Neural progenitor cell (in vitro differentiated cells): ENCODE measurements around the gene KMT2C. TPM values are rescaled to one million over a fixed set of nuclear protein-coding genes. Genes with fewer than 3 reads are reported as not detected.

Experiments used
- DNase-seq: peaks from one replicate; pipeline ENCODE4 v3.0.0-alpha.2; 2016; ENCODE audit warnings: low spot score
- H2AFZ ChIP-seq: fragments of 200-600 bp; sonication (generic); replicated peaks from 2 replicates; pipeline ENCODE4 v1.6.1; 2016; ENCODE audit warnings: antibody characterized with exemption
- H3F3A ChIP-seq: fragments of 200-600 bp; sonication (generic); 2 replicates; pipeline ENCODE4 v1.6.1; 2016; ENCODE audit warnings: antibody characterized with exemption, low read depth
- H3K27ac ChIP-seq: fragments of 200-600 bp; sonication (generic); 2 replicates; pipeline ENCODE4 v1.5.1; 2016; ENCODE audit warnings: mild to moderate bottlenecking
- H3K27me3 ChIP-seq: fragments of 200-600 bp; sonication (generic); 2 replicates; pipeline ENCODE4 v1.6.1; 2016; ENCODE audit warnings: mild to moderate bottlenecking, moderate library complexity
- H3K36me3 ChIP-seq: fragments of 200-600 bp; sonication (generic); 2 replicates; pipeline ENCODE4 v1.5.1; 2016
- H3K4me1 ChIP-seq: fragments of 200-600 bp; sonication (generic); 2 replicates; pipeline ENCODE4 v1.6.1; 2016; ENCODE audit warnings: mixed run types
- H3K4me2 ChIP-seq: fragments of 200-600 bp; sonication (generic); 2 replicates; pipeline ENCODE4 v1.6.1; 2016
- H3K4me3 ChIP-seq: fragments of 200-600 bp; sonication (generic); 2 replicates; pipeline ENCODE4 v1.5.1; 2016
- H3K79me2 ChIP-seq: fragments of 200-600 bp; sonication (generic); 2 replicates; pipeline ENCODE4 v1.6.1; 2016; ENCODE audit warnings: low read depth
- H3K9ac ChIP-seq: fragments of 200-600 bp; sonication (generic); 2 replicates; pipeline ENCODE4 v1.6.1; 2016
- H3K9me3 ChIP-seq: fragments of 200-600 bp; sonication (generic); 2 replicates; pipeline ENCODE4 v1.5.1; 2016; ENCODE audit warnings: low read depth
- H4K20me1 ChIP-seq: fragments of 200-600 bp; sonication (generic); 2 replicates; pipeline ENCODE4 v1.6.1; 2016; ENCODE audit warnings: low read depth
- H3K27ac Mint-ChIP-seq: 3 replicates; pipeline ENCODE4 v1.8.0; 2021; ENCODE audit warnings: mixed read lengths
- H3K27me3 Mint-ChIP-seq: 2 replicates; pipeline ENCODE4 v1.8.0; 2022; ENCODE audit warnings: low read depth, mild to moderate bottlenecking, inconsistent platforms, moderate library complexity, mixed read lengths; ENCODE audit not compliant: insufficient read depth
- H3K36me3 Mint-ChIP-seq: 3 replicates; pipeline ENCODE4 v1.8.0; 2021; ENCODE audit warnings: mixed read lengths
- H3K4me1 Mint-ChIP-seq: 3 replicates; pipeline ENCODE4 v1.8.0; 2021; ENCODE audit warnings: mixed read lengths
- H3K4me3 Mint-ChIP-seq: 3 replicates; pipeline ENCODE4 v1.8.0; 2021; ENCODE audit warnings: mild to moderate bottlenecking, moderate library complexity, mixed read lengths
- H3K9me3 Mint-ChIP-seq: 3 replicates; pipeline ENCODE4 v1.8.0; 2020; ENCODE audit warnings: mixed read lengths
- CTCF ChIP-seq: fragments of 200-600 bp; sonication (generic); IDR thresholded peaks from 2 replicates; pipeline ENCODE4 v1.5.1; 2017; ENCODE audit warnings: antibody characterized with exemption, mild to moderate bottlenecking
- EZH2 ChIP-seq: fragments of 200-600 bp; sonication (generic); IDR thresholded peaks from 2 replicates; pipeline ENCODE4 v1.6.1; 2017; ENCODE audit warnings: antibody characterized with exemption, mild to moderate bottlenecking, moderate library complexity
- EZH2phosphoT487 ChIP-seq: fragments of 200-600 bp; sonication (generic); IDR thresholded peaks from 2 replicates; pipeline ENCODE4 v1.6.1; 2017; ENCODE audit warnings: antibody characterized with exemption
- total RNA-seq: library from RNA; depleted of rRNA; stranded (reverse); fragments of >200 nt; gene quantifications from 2 replicates; pipeline ENCODE4 v1.2.3, GENCODE V29; 2015; ENCODE audit warnings: low replicate concordance

Gene KMT2C
- total RNA-seq, 1 donor from 2014 or later, result 26.4 TPM

DNA sequence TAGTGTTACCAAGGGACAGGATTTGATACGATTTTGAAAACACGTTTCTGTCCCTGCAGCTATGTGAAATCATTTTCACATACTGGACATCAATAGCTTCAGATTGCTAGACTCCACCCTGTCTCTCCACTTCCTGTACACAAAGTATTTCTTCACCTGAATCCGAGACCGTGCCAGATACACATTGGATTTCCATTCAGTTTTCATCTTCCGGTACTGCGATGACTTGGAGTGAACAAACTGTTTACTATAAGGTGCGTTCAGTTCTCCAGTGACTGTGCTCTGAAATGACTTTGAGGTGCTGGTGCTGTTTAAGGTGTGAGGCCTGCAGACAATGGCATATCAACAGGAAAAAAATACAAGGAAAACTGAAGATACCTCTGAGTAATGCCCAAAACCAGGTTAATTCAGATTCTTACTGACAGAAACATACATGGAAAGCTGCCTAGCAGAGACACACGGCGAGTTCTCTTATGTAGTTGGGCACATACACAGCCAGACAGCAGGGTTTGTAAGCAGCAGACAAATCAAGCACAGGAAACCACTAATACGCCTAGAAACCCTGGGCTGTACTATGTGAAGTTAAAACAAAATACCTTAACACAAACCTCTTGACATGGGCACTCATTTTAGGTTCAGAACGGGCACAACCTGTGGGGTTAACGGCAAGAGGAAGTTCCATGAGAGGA, 291.1 kb downstream of the KMT2C start:
- Histone ChIP-seq H3K9ac (no peak overlapping the region), H3F3A (no peaks in the 10 kb centered on the region), H3K4me3 (no peak overlapping the region), H3K4me2 (no peak overlapping the region), H3K9me3 (no peaks in the 10 kb centered on the region), H3K36me3 (peaks cover 10% of the 10 kb centered on the region), H4K20me1 (peaks cover 17% of the 10 kb centered on the region), H2AFZ (no peak overlapping the region), H3K27me3 (no peaks in the 10 kb centered on the region), H3K79me2 (no peaks in the 10 kb centered on the region), H3K27ac (no peak overlapping the region), H3K4me1 (no peaks in the 10 kb centered on the region)
- Mint-ChIP-seq H3K4me1 (no peaks in the 10 kb centered on the region), H3K27me3 (no peaks in the 10 kb centered on the region), H3K36me3 (peaks cover 48% of the 10 kb centered on the region), H3K27ac (no peak overlapping the region), H3K9me3 (no peaks in the 10 kb centered on the region), H3K4me3 (no peak overlapping the region)
- no peak for TF ChIP-seq CTCF
- TF ChIP-seq EZH2, result no peak
- no peak for TF ChIP-seq EZH2phosphoT487
- DNase-seq, result no peak

DNA sequence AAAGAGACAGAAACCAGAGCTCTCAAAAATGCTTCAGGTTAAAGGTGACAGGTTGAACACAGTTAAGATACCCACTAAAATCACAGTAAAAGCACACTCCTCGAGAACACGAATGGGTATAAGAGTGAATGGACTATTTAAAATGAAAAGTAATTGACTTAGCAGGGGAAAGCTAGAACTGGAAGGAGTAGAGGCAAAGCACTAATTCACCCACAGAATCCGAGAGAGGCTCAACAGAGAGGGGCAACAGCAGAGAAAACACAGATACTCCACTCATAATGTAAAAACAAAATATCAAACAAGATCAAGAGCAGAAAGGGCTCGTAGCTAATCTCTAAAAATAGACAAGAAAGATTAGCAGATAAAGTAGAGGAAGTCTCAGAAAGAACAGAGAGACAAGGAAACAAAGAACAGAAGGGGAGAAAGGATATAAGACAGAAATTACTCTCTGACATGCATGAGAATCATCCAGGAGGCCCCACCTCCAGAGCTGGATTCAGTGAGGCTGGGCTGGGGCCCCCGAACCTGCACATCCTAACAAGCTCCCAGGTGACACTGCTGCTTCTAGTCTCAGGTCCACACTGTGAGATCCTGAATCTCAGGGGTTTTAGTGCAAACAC, 292.7 kb downstream of the KMT2C start:
- H3K4me1 ChIP-seq, result no peaks in the 10 kb centered on the region
- Mint-ChIP-seq H3K36me3 (peaks cover 40% of the 10 kb centered on the region), H3K4me3 (no peak overlapping the region), H3K27me3 (no peaks in the 10 kb centered on the region), H3K9me3 (no peaks in the 10 kb centered on the region), H3K27ac (no peak overlapping the region), H3K4me1 (no peaks in the 10 kb centered on the region)
- H2AFZ ChIP-seq, result no peak overlapping the region
- H3K4me2 ChIP-seq, result no peak overlapping the region
- H3K4me3 ChIP-seq, result no peak overlapping the region
- H3K9me3 ChIP-seq, result no peaks in the 10 kb centered on the region
- no peak overlapping the region for H3K9ac ChIP-seq
- H3K27ac ChIP-seq, result peak overlapping the region; percentile 49
- H3F3A ChIP-seq, result no peaks in the 10 kb centered on the region
- H3K36me3 ChIP-seq, result peaks cover 9% of the 10 kb centered on the region
- no peak for DNase-seq
- no peaks in the 10 kb centered on the region for H3K27me3 ChIP-seq
- TF ChIP-seq CTCF, result no peak
- TF ChIP-seq EZH2phosphoT487, result no peak
- no peak for TF ChIP-seq EZH2
- no peaks in the 10 kb centered on the region for H3K79me2 ChIP-seq
- peaks cover 17% of the 10 kb centered on the region for H4K20me1 ChIP-seq

DNA sequence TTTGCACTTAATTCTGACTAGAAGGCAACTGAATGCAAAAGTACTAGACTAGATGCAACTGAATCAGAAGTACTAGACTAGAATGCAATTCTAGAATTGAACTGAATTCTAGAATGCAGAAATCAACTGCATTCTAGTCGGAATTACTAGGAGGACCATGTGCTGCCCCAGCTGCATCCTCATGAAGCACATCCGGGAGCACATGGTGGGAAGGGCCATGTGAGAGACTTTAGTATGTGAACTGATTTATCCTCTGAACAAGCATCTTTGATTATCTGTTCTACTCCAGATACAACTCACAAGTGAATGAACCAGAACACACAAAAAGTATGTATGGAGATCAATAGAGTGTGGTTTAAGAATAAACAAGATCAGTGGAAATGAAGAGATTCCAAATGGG, 295.2 kb downstream of the KMT2C start:
- H4K20me1 ChIP-seq, result peaks cover 6% of the 10 kb centered on the region
- Mint-ChIP-seq H3K4me3 (no peak overlapping the region), H3K9me3 (no peaks in the 10 kb centered on the region), H3K27ac (no peak overlapping the region), H3K36me3 (peaks cover 39% of the 10 kb centered on the region), H3K4me1 (peaks cover 9% of the 10 kb centered on the region), H3K27me3 (no peaks in the 10 kb centered on the region)
- H3K4me1 ChIP-seq, result no peaks in the 10 kb centered on the region
- H2AFZ ChIP-seq, result no peak overlapping the region
- TF ChIP-seq EZH2phosphoT487 (no peak), CTCF (no peak), EZH2 (no peak)
- H3K27me3 ChIP-seq, result no peaks in the 10 kb centered on the region
- H3K9me3 ChIP-seq, result no peaks in the 10 kb centered on the region
- peaks cover 1% of the 10 kb centered on the region for H3K36me3 ChIP-seq
- H3K27ac ChIP-seq, result no peak overlapping the region
- H3K4me3 ChIP-seq, result no peak overlapping the region
- H3K9ac ChIP-seq, result no peak overlapping the region
- H3K79me2 ChIP-seq, result no peaks in the 10 kb centered on the region
- H3F3A ChIP-seq, result peaks cover 4% of the 10 kb centered on the region
- DNase-seq, result no peak
- no peak overlapping the region for H3K4me2 ChIP-seq
